Measurements from ENCODE around the gene NDUFA7. TPM values are rescaled to one million over a fixed set of nuclear protein-coding genes. Genes with fewer than 3 reads are reported as not detected.
A peak's percentile ranks its signal among the peaks of the same experiment; 100 is the strongest.

Gene NDUFA7
- total RNA-seq, 1 donor: 9.1 TPM

DNA sequence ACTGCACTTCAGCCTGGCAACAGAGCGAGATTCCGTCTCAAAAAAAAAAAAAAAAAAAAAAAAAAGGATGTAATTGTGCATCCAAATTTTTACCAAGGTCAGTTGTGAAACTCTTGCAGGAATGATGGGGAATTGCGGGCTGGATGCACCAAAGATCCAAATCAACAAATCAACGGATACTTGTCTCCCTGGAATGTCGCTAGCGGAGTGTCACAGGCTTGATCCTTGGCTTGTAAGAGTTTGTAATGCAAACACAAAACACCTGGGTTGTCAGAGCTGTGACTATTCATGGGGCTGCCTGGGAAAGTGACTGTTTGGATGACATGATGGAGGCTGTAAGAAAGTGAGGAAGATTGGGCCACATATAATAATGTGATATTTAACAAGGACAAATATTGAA is 17.7 kb upstream of the NDUFA7 start:
- TF ChIP-seq, protein P1, sequence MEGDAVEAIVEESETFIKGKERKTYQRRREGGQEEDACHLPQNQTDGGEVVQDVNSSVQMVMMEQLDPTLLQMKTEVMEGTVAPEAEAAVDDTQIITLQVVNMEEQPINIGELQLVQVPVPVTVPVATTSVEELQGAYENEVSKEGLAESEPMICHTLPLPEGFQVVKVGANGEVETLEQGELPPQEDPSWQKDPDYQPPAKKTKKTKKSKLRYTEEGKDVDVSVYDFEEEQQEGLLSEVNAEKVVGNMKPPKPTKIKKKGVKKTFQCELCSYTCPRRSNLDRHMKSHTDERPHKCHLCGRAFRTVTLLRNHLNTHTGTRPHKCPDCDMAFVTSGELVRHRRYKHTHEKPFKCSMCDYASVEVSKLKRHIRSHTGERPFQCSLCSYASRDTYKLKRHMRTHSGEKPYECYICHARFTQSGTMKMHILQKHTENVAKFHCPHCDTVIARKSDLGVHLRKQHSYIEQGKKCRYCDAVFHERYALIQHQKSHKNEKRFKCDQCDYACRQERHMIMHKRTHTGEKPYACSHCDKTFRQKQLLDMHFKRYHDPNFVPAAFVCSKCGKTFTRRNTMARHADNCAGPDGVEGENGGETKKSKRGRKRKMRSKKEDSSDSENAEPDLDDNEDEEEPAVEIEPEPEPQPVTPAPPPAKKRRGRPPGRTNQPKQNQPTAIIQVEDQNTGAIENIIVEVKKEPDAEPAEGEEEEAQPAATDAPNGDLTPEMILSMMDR (IDR thresholded peaks at IDR 0.05; ENCODE audit: insufficient read depth, low read depth, low read length): no peak
- DNase-seq (ENCODE audit: low read depth): no peak
- no peak overlapping the region for H3K4me3 ChIP-seq (ENCODE audit: low read depth, low read length)

GRCh38 chr19:8337728-8338127 is 16.6 kb upstream of the NDUFA7 start:
- H3K4me3 ChIP-seq (ENCODE audit: low read depth, low read length): no peak overlapping the region
- DNase-seq (ENCODE audit: low read depth): no peak
- TF ChIP-seq, protein P1 (IDR thresholded peaks at IDR 0.05; ENCODE audit: insufficient read depth, low read depth, low read length): no peak

DNA sequence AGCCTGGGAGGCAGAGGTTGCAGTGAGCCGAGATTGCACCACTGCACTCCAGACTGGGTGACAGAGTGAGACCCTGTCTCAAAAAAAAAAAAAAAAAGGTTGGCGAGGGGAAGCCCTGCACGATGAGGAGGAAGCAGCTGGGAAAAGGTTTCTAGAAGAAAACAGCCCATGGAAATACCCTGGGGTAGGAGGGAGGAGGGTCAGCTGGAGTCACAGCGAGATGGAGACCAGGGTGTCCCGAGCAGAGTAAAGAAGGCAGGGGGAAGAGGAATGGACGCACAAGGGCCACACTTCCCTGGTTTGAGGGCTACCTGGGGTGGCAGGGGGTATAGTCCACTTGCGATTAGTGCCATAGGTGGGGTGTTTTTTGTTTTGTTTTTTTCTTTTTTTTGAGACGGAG is 15.5 kb upstream of the NDUFA7 start:
- TF ChIP-seq, protein P1 (IDR thresholded peaks at IDR 0.05; ENCODE audit: insufficient read depth, low read depth, low read length): no peak
- no peak overlapping the region for H3K4me3 ChIP-seq (ENCODE audit: low read depth, low read length)
- no peak for DNase-seq (ENCODE audit: low read depth)

GRCh38 chr19:8336072-8336569 is 14.9 kb upstream of the NDUFA7 start:
- TF ChIP-seq, protein P1 (IDR thresholded peaks at IDR 0.05; ENCODE audit: insufficient read depth, low read depth, low read length): no peak
- no peak for DNase-seq (ENCODE audit: low read depth)
- no peak overlapping the region for H3K4me3 ChIP-seq (ENCODE audit: low read depth, low read length)

DNA sequence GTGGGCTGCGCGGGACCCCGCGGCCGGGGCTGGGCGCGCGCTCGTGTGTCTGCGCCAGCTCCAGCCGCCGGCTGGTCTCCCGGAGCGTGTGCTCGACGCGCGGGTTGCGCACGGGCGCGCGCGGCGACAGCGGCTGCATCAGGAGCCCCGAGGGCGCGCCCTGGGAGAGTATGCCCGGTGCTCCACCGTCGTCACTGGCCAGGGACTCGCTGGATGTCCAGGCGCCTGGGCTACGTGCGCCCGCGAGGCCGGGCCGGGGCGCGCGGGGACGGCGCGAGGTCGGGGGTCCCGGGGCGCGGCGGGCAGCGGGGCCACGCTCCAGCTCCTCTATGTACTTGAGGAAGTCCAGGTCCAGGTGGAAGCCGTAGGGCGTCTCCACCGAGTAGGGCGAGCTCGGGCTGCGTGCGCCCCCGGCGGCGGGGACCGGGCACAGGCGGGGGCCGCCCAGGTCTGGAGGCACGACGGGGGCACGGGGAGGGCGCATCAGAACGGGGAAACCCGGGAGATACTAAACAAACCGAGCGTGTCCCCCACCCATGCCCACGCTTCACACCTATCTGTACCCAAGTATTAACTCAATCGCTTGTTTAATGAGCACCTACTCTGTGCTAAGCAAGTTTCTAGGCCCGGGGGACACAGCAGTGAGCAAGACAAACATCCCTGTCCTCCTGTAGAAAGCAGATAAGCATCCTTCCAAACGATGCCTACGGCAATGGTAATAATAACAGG is 14.3 kb upstream of the NDUFA7 start:
- TF ChIP-seq, protein P1 (IDR thresholded peaks at IDR 0.05; ENCODE audit: insufficient read depth, low read depth, low read length): no peak
- no peak for DNase-seq (ENCODE audit: low read depth)
- H3K4me3 ChIP-seq (ENCODE audit: low read depth, low read length): no peak overlapping the region

DNA sequence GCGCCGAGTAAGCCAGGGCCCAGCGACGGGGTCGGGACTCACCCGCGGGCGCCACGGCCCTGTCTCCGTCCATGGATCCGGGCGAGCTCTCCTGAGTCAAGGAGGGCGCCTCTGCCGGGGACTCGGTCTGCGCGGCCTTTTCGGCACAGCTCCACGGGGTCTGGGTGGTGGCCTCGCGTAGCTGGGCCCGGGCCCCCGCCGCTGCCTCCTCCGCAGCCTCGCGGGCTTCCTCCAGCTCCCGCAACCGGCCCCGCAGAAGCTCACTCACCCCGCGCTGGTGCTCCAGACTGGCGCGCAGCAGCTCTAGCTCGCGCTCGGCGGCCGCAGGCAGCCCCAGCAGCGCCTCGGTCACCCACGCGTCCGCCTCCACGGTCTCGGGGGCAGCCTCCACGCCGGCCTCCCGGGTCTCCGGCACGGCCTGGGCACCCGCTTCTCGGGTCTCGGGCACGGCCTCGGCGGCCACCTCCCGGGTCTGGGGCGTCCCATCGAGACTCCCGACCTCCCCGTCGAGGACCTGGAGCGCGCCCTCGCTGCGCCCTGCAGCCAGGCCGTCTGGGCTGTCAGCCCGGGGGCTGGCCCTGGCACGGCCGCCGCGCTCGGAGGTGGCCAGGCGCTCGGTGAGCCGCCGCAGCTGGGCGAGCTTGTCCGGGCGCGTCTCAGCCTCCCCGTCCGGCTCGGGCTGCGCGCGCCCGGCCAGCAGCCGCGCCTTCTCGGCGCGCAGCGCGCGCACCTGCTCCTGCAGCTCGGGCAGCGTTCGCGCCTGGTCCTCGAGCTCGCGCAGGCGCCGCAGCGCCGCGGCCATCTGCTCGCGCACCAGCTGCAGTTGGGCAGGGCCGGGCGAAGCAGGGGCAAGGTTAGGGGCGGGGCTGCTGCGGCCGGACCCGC is 13.5 kb upstream of the NDUFA7 start:
- DNase-seq (ENCODE audit: low read depth): peak; percentile 72
- TF ChIP-seq, protein P1 (IDR thresholded peaks at IDR 0.05; ENCODE audit: insufficient read depth, low read depth, low read length): no peak
- no peak overlapping the region for H3K4me3 ChIP-seq (ENCODE audit: low read depth, low read length)

All from fibroblast of villous mesenchyme (primary cell).